Caco-2 (cell line): Measurements from ENCODE around the gene NPTX1. TPM values are rescaled to one million over a fixed set of nuclear protein-coding genes. Genes with fewer than 3 reads are reported as not detected.

Experiments
- BruUV-seq: library from RNA; stranded (reverse); fragments of 400-500 nt; replicated peaks from 2 replicates; lab custom pipeline; 2021; lab: Mats Ljungman, UMichigan
- CTCF ChIA-PET: fragments of 300-600 bp; sonication (Branson Sonifier 250); formaldehyde crosslinking; loops from one replicate; lab custom pipeline; 2022; ENCODE audit warnings: antibody characterized with exemption; lab: Charles Lee
- POLR2A ChIA-PET: fragments of 300-600 bp; sonication (Branson Sonifier 250); formaldehyde crosslinking; loops from one replicate; lab custom pipeline; 2022; ENCODE audit warnings: antibody characterized with exemption; lab: Charles Lee
- DNase-seq, 2 experiments: peaks; one replicate each; pipeline versions ENCODE4 v3.0.0 to v3.0.0-alpha.2; 2020 to 2022
- H3K27me3 ChIP-seq: replicated peaks from 2 replicates; pipeline ENCODE4 v1.6.0; 2011; ENCODE audit warnings: low read length; ENCODE audit not compliant: control insufficient read depth, insufficient read depth
- H3K36me3 ChIP-seq: 2 replicates; pipeline ENCODE4 v1.5.1; 2011; ENCODE audit warnings: low read length; ENCODE audit not compliant: control insufficient read depth, insufficient read depth
- H3K4me1 ChIP-seq: fragments of 250-450 bp; sonication (Bioruptor Pico); 2 replicates; pipeline ENCODE4 v1.5.1; 2020; ENCODE audit warnings: mild to moderate bottlenecking
- H3K4me3 ChIP-seq: 2 replicates; pipeline ENCODE4 v1.5.1; 2011; ENCODE audit warnings: low read depth, mild to moderate bottlenecking, control low read depth, low read length
- H3K9me3 ChIP-seq: fragments of 250-450 bp; sonication (Bioruptor Pico); 2 replicates; pipeline ENCODE4 v1.5.1; 2020; ENCODE audit warnings: mild to moderate bottlenecking, moderate library complexity
- H3K27ac Mint-ChIP-seq: one replicate; pipeline ENCODE4 v1.8.0; 2022; ENCODE audit warnings: mixed read lengths; ENCODE audit not compliant: unreplicated experiment
- H3K27me3 Mint-ChIP-seq: one replicate; pipeline ENCODE4 v1.8.0; 2022; ENCODE audit warnings: mixed read lengths; ENCODE audit not compliant: insufficient read depth, unreplicated experiment
- H3K36me3 Mint-ChIP-seq: one replicate; pipeline ENCODE4 v1.8.0; 2022; ENCODE audit warnings: mild to moderate bottlenecking, mixed read lengths; ENCODE audit not compliant: insufficient read depth, unreplicated experiment
- H3K4me1 Mint-ChIP-seq: one replicate; pipeline ENCODE4 v1.8.0; 2022; ENCODE audit warnings: low read depth, mixed read lengths; ENCODE audit not compliant: unreplicated experiment
- H3K4me3 Mint-ChIP-seq: one replicate; pipeline ENCODE4 v1.8.0; 2022; ENCODE audit warnings: mild to moderate bottlenecking, moderate library complexity, mixed read lengths; ENCODE audit not compliant: unreplicated experiment
- H3K9me3 Mint-ChIP-seq: one replicate; pipeline ENCODE4 v1.8.0; 2022; ENCODE audit warnings: mixed read lengths; ENCODE audit not compliant: unreplicated experiment
- CTCF ChIP-seq, 2 experiments: fragments of 200-600 bp in 1 of 2; IDR thresholded peaks; 1 replicate in 1 of 2; 2 replicates in 1 of 2; pipeline versions ENCODE4 v1.5.1 to v1.8.0; 2011 to 2022; ENCODE audit warnings: antibody characterized with exemption in 1 of 2, control low read depth in 1 of 2, inconsistent platforms in 1 of 2, low read depth in 1 of 2, low read length in 1 of 2, mild to moderate bottlenecking in 1 of 2, moderate library complexity in 1 of 2; ENCODE audit not compliant: insufficient read depth in 1 of 2, severe bottlenecking in 1 of 2, unreplicated experiment in 1 of 2
- intact Hi-C: fragments of 100-400 bp; cut with micrococcal nuclease; formaldehyde crosslinking; loops from one replicate; pipeline ENCODE4 v1.10.0; 2022; ENCODE audit not compliant: unreplicated experiment
- total RNA-seq: library from RNA; stranded (reverse); gene quantifications from 2 replicates; pipeline ENCODE4 v1.2.3, GENCODE V29; 2022

NPTX1 gene
- total RNA-seq, 1 experiment from 2014 or later = 0.57 TPM

GRCh38 chr17:80468781-80469493 is 7.5 kb downstream of the NPTX1 start:
- no peak for DNase-seq
- intact Hi-C loops = no loop called here
- Mint-ChIP-seq H3K36me3 (no peaks in the 10 kb centered on the region), H3K4me1 (no peaks in the 10 kb centered on the region), H3K4me3 (no peak overlapping the region), H3K9me3 (no peaks in the 10 kb centered on the region), H3K27ac (no peak overlapping the region), H3K27me3 (peaks cover 49% of the 10 kb centered on the region)
- BruUV-seq = no TSS peak
- no peak for TF ChIP-seq CTCF (IDR thresholded peaks at IDR 0.05; ENCODE audit: insufficient read depth in 1 of 2, low read depth in 1 of 2, low read length in 1 of 2, severe bottlenecking in 1 of 2, unreplicated experiment in 1 of 2)
- no peak overlapping the region for H3K4me3 ChIP-seq
- H3K27me3 ChIP-seq = no peaks in the 10 kb centered on the region; the same call in 1 of the 2 replicates
- no peaks in the 10 kb centered on the region for H3K36me3 ChIP-seq
- CTCF ChIA-PET = no interaction called here
- POLR2A ChIA-PET = no interaction called here
- no peaks in the 10 kb centered on the region for H3K9me3 ChIP-seq
- no peaks in the 10 kb centered on the region for H3K4me1 ChIP-seq

- Mint-ChIP-seq H3K27ac (no peak overlapping the region), H3K9me3 (no peaks in the 10 kb centered on the region), H3K27me3 (peaks cover 46% of the 10 kb centered on the region), H3K36me3 (no peaks in the 10 kb centered on the region), H3K4me1 (no peaks in the 10 kb centered on the region), H3K4me3 (no peak overlapping the region)
- TF ChIP-seq CTCF (IDR thresholded peaks at IDR 0.05; ENCODE audit: insufficient read depth in 1 of 2, low read depth in 1 of 2, low read length in 1 of 2, severe bottlenecking in 1 of 2, unreplicated experiment in 1 of 2) = no peak
- Histone ChIP-seq H3K4me3 (no peak overlapping the region), H3K9me3 (no peaks in the 10 kb centered on the region), H3K36me3 (no peaks in the 10 kb centered on the region), H3K4me1 (no peaks in the 10 kb centered on the region), H3K27me3 (no peaks in the 10 kb centered on the region; the same call in 1 of the 2 replicates)
- ChIA-PET POLR2A (no interaction called here), CTCF (no interaction called here)
- peak in 1 of 2 experiments; percentile 47 for DNase-seq
- intact Hi-C loops = no loop called here
- BruUV-seq = no TSS peak
Observed at GRCh38 chr17:80468242-80468641, 8.2 kb downstream of the NPTX1 start.

GRCh38 chr17:80466188-80466705 is 10.2 kb downstream of the NPTX1 start:
- Histone ChIP-seq H3K4me1 (no peaks in the 10 kb centered on the region), H3K27me3 (no peaks in the 10 kb centered on the region), H3K4me3 (no peak overlapping the region), H3K9me3 (no peaks in the 10 kb centered on the region), H3K36me3 (no peaks in the 10 kb centered on the region)
- no TSS peak for BruUV-seq
- Mint-ChIP-seq H3K4me3 (no peak overlapping the region), H3K27ac (no peak overlapping the region), H3K27me3 (peaks cover 35% of the 10 kb centered on the region), H3K9me3 (no peaks in the 10 kb centered on the region), H3K4me1 (no peaks in the 10 kb centered on the region), H3K36me3 (no peaks in the 10 kb centered on the region)
- ChIA-PET POLR2A (interaction anchor here (1.2 kb wide), 1 partner anchor 12 kb away, joined by 4 read pairs; no protein-coding TSS in a partner anchor), CTCF (no interaction called here)
- intact Hi-C loops = no loop called here
- TF ChIP-seq CTCF (IDR thresholded peaks at IDR 0.05; ENCODE audit: insufficient read depth in 1 of 2, low read depth in 1 of 2, low read length in 1 of 2, severe bottlenecking in 1 of 2, unreplicated experiment in 1 of 2) = no peak
- DNase-seq = no peak
